C4-2B (cell line): ENCODE measurements around the gene HIRA.

Experiments used
- H3K27ac ChIP-seq: fragments of 450-650 bp; 2 replicates; pipeline ENCODE4 v1.5.1; 2017
- CTCF ChIP-seq: fragments of 450-650 bp; conservative IDR thresholded peaks from 2 replicates; pipeline ENCODE4 v1.5.1; 2017; ENCODE audit warnings: mild to moderate bottlenecking
- ZFX ChIP-seq: fragments of 450-650 bp; IDR thresholded peaks from 2 replicates; pipeline ENCODE4 v1.6.1; 2017

HIRA gene

GRCh38 chr22:19291218-19291579 is 140.3 kb downstream of the HIRA start:
- peak overlapping the region; percentile 69 for H3K27ac ChIP-seq
- no peak for TF ChIP-seq CTCF

- H3K27ac ChIP-seq, result peak overlapping the region; percentile 69
- TF ChIP-seq CTCF, result no peak
- TF ChIP-seq ZFX, result no peak
Measured at GRCh38 chr22:19290400-19291217, 140.9 kb downstream of the HIRA start.

GRCh38 chr22:19289475-19290161 is 141.9 kb downstream of the HIRA start:
- H3K27ac ChIP-seq, result no peak overlapping the region
- TF ChIP-seq ZFX (no peak), CTCF (no peak)

GRCh38 chr22:19287889-19288288 is 143.6 kb downstream of the HIRA start:
- H3K27ac ChIP-seq, result no peak overlapping the region
- TF ChIP-seq CTCF, result no peak
- no peak for TF ChIP-seq ZFX

GRCh38 chr22:19287076-19287707 is 144.3 kb downstream of the HIRA start:
- TF ChIP-seq CTCF (no peak), ZFX (no peak)
- H3K27ac ChIP-seq, result no peak overlapping the region

GRCh38 chr22:19285831-19286230 is 145.7 kb downstream of the HIRA start:
- TF ChIP-seq CTCF (no peak), ZFX (no peak)
- H3K27ac ChIP-seq, result no peak overlapping the region
